Panc1 (cell line): ENCODE data around the gene DEDD2. TPM values are rescaled to one million over a fixed set of nuclear protein-coding genes. Genes with fewer than 3 reads are reported as not detected.

Experiments
- ATAC-seq: fragments of 200-7000 bp; cut with Tn5 transposase; 2 replicates; pipeline ENCODE4 v1.9.1; 2020; ENCODE audit warnings: mild to moderate bottlenecking, moderate library complexity
- BruUV-seq: library from RNA; stranded (reverse); fragments of 400-500 nt; replicated peaks from 2 replicates; lab custom pipeline; 2021; lab: Mats Ljungman, UMichigan
- CTCF ChIA-PET: fragments of 300-600 bp; sonication (Branson Sonifier 250); formaldehyde crosslinking; loops from one replicate; lab custom pipeline; 2022; ENCODE audit warnings: antibody characterized with exemption; lab: Charles Lee
- POLR2A ChIA-PET: fragments of 300-600 bp; sonication (Branson Sonifier 250); formaldehyde crosslinking; loops from one replicate; lab custom pipeline; 2022; ENCODE audit warnings: antibody characterized with exemption; lab: Charles Lee
- DNase-seq: peaks from one replicate; pipeline ENCODE4 v3.0.0-alpha.2; 2010; ENCODE audit warnings: low read depth, low spot score
- H3K27ac ChIP-seq: 2 replicates; pipeline ENCODE4 v1.5.1; 2011; ENCODE audit warnings: mild to moderate bottlenecking, low read length, inconsistent platforms
- H3K27me3 ChIP-seq: fragments of 200-500 bp; sonication (Bioruptor generic); 2 replicates; pipeline ENCODE4 v1.6.0; 2014; ENCODE audit warnings: low read length, inconsistent platforms; ENCODE audit not compliant: control insufficient read depth, insufficient read depth
- H3K36me3 ChIP-seq: fragments of 200-500 bp; sonication (Bioruptor generic); 2 replicates; pipeline ENCODE4 v1.5.1; 2014; ENCODE audit warnings: inconsistent platforms, mild to moderate bottlenecking, low read length, moderate library complexity; ENCODE audit not compliant: control insufficient read depth, insufficient read depth
- H3K4me1 ChIP-seq: 2 replicates; pipeline ENCODE4 v1.5.1; 2011; ENCODE audit warnings: inconsistent platforms, mild to moderate bottlenecking, low read length, moderate library complexity; ENCODE audit not compliant: control insufficient read depth, insufficient read depth
- H3K4me3 ChIP-seq, 2 experiments: 2 replicates each; pipeline ENCODE4 v1.5.1; 2011 to 2012; ENCODE audit warnings: low read depth in 2 of 2, low read length in 2 of 2, mild to moderate bottlenecking in 2 of 2, inconsistent platforms in 1 of 2, moderate library complexity in 1 of 2
- H3K9me3 ChIP-seq: fragments of 200-500 bp; sonication (Bioruptor generic); 2 replicates; pipeline ENCODE4 v1.5.1; 2014; ENCODE audit warnings: low read depth, mild to moderate bottlenecking, inconsistent platforms, low read length, moderate library complexity; ENCODE audit not compliant: control insufficient read depth, insufficient read depth
- POLR2AphosphoS5 ChIP-seq: IDR thresholded peaks from 2 replicates; pipeline ENCODE4 v1.6.1; 2012; ENCODE audit warnings: mild to moderate bottlenecking, low read depth, low read length, moderate library complexity
- REST ChIP-seq, 2 experiments: IDR thresholded peaks; 2 replicates each; pipeline ENCODE4 v1.6.1; 2011 to 2012; ENCODE audit warnings: low read depth in 2 of 2, control low read depth in 1 of 2, low read length in 1 of 2, mild to moderate bottlenecking in 1 of 2, moderate library complexity in 1 of 2; ENCODE audit not compliant: insufficient read depth in 1 of 2
- SIN3A ChIP-seq: IDR thresholded peaks from 2 replicates; pipeline ENCODE4 v1.6.1; 2012; ENCODE audit warnings: low read depth, mild to moderate bottlenecking, low read length, moderate library complexity, borderline replicate concordance; ENCODE audit not compliant: insufficient read depth
- TCF7L2 ChIP-seq: IDR thresholded peaks from 2 replicates; pipeline ENCODE4 v1.6.1; 2011; ENCODE audit warnings: mild to moderate bottlenecking, low read depth, low read length, inconsistent platforms
- in situ Hi-C: cut with HindIII; loops from 2 replicates; pipeline ENCODE4 v1.10.0; 2016; ENCODE audit warnings: low sequenced_read_pairs, low pct_unique_long_range_greater_than_20kb
- intact Hi-C: fragments of 100-400 bp; cut with micrococcal nuclease; formaldehyde crosslinking; loops from one replicate; pipeline ENCODE4 v1.10.0; 2022; ENCODE audit not compliant: unreplicated experiment
- total RNA-seq: library from RNA; stranded (reverse); gene quantifications from one replicate; pipeline ENCODE4 v1.2.1, GENCODE V29; 2021; ENCODE audit not compliant: unreplicated experiment
- TF ChIP-seq, protein P1 (sequence below): fragments of 450-650 bp; IDR thresholded peaks from 2 replicates; pipeline ENCODE4 v1.5.1; 2017; ENCODE audit warnings: mild to moderate bottlenecking

DEDD2 gene
- total RNA-seq, 1 experiment from 2014 or later = 13.2 TPM

DNA sequence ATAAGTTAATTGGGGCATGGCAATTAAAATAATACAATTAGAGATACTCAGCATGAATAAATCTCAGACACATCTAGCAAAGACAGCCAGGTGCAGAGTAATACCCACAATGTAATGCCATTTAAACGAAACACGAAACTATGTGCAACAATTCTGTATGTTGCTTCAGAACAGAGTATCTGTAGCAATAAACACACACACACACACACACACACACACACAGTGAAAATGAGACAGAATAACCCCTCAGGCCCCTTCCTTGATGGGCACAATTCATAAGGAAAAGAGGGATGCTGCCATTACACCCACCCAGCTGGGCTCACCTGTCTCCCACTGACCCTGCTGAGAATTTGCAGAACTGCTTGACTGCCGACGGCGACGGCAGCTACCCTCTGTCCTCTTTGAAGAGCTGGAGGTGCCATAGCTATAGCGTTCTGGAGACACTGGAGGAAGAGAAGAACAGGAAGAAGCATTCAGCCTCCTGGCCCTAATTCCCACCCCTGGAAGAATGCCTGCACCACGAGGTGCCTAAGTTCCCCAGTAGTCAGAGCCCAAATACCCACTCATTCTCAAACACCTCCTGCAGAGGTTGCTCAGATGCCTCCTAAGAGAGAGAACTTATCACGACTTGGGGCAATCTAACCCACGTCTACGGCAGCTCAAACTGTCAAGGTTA, 2.5 kb downstream of the DEDD2 start:
- H3K27ac ChIP-seq = no peak overlapping the region
- ChIA-PET CTCF (no interaction called here), POLR2A (no interaction called here)
- H3K27me3 ChIP-seq = no peaks in the 10 kb centered on the region
- H3K9me3 ChIP-seq = no peaks in the 10 kb centered on the region
- BruUV-seq = no TSS peak
- H3K4me3 ChIP-seq = no peak overlapping the region
- H3K4me1 ChIP-seq = peaks cover 8% of the 10 kb centered on the region; the same call in 1 of the 2 replicates
- ATAC-seq (no peak), DNase-seq (no peak)
- TF ChIP-seq TCF7L2 = no peak
- no peak for TF ChIP-seq REST (IDR thresholded peaks at IDR 0.05; ENCODE audit: insufficient read depth in 1 of 2, low read depth in 2 of 2, low read length in 1 of 2)
- TF ChIP-seq SIN3A = no peak
- intact Hi-C loops (no loop called here), in situ Hi-C loops (no loop called here)
- H3K36me3 ChIP-seq = no peaks in the 10 kb centered on the region; the same call in none of the 2 replicates

DNA sequence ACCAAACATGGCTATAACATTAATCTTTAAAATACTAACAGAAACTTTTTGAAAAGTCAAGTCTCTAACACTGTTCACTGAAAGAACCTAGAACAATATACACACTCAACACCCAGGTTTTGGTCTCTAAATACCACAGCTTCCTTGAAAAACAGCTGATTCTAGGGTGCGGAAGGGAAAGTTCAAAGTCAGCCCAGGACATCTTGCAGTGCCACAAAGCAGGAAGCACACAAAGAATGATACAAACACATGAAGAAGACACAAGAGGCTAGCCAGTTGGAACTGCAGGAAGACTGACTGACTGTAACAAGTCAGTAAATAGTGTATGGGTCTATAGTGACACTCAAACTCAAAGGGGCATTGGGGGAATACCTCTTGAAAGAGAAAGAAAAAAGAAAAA, 4.6 kb downstream of the DEDD2 start:
- no peaks in the 10 kb centered on the region for H3K27me3 ChIP-seq
- ChIA-PET POLR2A (no interaction called here), CTCF (interaction anchor here (0.6 kb wide), 1 partner anchor 67 kb away, joined by 8 read pairs; no protein-coding TSS in a partner anchor)
- H3K4me1 ChIP-seq = peaks cover 2% of the 10 kb centered on the region; the same call in 1 of the 2 replicates
- DNase-seq = no peak
- no peaks in the 10 kb centered on the region; the same call in none of the 2 replicates for H3K36me3 ChIP-seq
- no TSS peak for BruUV-seq
- no peak overlapping the region for H3K4me3 ChIP-seq
- in situ Hi-C loops = no loop called here
- TF ChIP-seq REST (IDR thresholded peaks at IDR 0.05; ENCODE audit: insufficient read depth in 1 of 2, low read depth in 2 of 2, low read length in 1 of 2) (no peak), POLR2AphosphoS5 (no peak), TCF7L2 (no peak), SIN3A (no peak)
- TF ChIP-seq, protein P1, sequence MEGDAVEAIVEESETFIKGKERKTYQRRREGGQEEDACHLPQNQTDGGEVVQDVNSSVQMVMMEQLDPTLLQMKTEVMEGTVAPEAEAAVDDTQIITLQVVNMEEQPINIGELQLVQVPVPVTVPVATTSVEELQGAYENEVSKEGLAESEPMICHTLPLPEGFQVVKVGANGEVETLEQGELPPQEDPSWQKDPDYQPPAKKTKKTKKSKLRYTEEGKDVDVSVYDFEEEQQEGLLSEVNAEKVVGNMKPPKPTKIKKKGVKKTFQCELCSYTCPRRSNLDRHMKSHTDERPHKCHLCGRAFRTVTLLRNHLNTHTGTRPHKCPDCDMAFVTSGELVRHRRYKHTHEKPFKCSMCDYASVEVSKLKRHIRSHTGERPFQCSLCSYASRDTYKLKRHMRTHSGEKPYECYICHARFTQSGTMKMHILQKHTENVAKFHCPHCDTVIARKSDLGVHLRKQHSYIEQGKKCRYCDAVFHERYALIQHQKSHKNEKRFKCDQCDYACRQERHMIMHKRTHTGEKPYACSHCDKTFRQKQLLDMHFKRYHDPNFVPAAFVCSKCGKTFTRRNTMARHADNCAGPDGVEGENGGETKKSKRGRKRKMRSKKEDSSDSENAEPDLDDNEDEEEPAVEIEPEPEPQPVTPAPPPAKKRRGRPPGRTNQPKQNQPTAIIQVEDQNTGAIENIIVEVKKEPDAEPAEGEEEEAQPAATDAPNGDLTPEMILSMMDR = no peak
- intact Hi-C loops = no loop called here
- H3K9me3 ChIP-seq = no peaks in the 10 kb centered on the region
- no peak overlapping the region for H3K27ac ChIP-seq
- ATAC-seq = no peak
